NT2/D1 (cell line): ENCODE measurements around the gene DIP2A.

ENCODE experiments used
- SUZ12 ChIP-seq: IDR thresholded peaks from 2 replicates; pipeline ENCODE4 v1.6.1; 2011; ENCODE audit not compliant: insufficient read length, insufficient read depth; ENCODE audit errors: extremely low read depth
- ZNF274 ChIP-seq: IDR thresholded peaks from 2 replicates; pipeline ENCODE4 v1.6.1; 2011; ENCODE audit warnings: mild to moderate bottlenecking, low read depth, low read length

DNA sequence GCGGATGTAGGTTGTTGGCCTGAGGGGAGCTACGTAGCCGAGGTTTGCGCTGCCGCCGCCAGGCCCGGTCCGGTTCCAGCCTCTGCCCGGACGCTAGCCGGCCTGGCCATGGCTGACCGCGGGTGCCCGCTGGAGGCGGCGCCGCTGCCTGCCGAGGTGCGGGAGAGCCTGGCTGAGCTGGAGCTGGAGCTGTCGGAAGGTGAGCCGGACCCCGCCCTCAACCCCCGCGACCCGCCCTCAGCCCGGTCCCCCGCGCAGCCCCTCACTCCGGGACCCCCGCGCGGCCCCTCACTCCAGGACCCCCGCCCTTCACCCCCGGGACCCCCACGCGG is 299 bp downstream of the DIP2A start:
- TF ChIP-seq ZNF274 (no peak), SUZ12 (no peak)
